HG03060 (cell line): ENCODE data around the gene KHDRBS2.

Experiments used
- ATAC-seq: cut with Tn5 transposase; IDR thresholded peaks from one replicate; pipeline ENCODE4 v1.9.1; 2021; ENCODE audit warnings: low read depth, moderate number of reproducible peaks; ENCODE audit not compliant: unreplicated experiment

The KHDRBS2 gene

DNA sequence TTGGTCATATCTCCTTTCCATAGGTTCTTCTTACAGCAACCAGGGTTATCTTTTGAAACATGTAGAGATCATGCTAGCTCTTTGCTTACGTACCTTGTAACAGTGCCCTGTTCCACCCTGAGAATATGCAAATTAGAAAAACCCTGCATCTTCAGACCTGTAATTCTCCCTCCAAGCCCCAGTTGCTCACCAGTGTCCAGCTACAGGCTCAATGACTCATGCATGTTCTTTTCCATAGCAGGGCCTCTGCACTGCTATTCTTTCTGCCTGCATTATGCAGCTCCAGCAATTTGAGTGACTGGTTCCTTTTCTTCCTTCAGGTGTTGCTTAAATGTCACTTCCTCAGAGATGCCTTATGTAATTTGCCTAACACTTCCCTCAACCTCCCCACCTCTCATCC lies 636.2 kb downstream of the KHDRBS2 start:
- ATAC-seq = no peak

DNA sequence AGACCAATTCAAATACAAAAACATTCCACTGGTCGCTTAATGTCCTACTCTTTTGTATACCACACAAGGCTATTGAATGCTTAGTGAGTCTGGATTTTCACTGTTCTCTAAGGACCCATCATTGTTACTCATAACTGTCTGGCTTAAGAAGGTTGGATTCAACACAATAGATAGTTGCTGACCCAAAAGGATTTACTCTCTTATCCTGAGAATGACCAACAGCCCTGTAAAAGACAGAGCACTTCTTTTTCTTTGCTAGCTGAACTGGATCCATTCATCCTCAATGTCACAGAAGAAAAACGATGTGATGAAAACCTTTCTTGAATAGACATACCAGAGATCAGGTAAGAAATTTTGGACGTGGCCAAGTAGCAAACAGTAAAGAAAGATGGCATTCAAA lies 645.6 kb downstream of the KHDRBS2 start:
- ATAC-seq = no peak
